ENCODE measurements around the gene IRF2BP2. TPM values are rescaled to one million over a fixed set of nuclear protein-coding genes. Genes with fewer than 3 reads are reported as not detected.

Gene IRF2BP2
- total RNA-seq, 4 donors from 2014 or later, result 71.4 to 107 (median 93.8) TPM

- 50 to 64% methylated on average over 7 of the region's 7 CpGs for WGBS, 2 donors
- H3K9me3 ChIP-seq, result no peaks in the 10 kb centered on the region
- peak overlapping the region in 2 of 4 donors; percentile 32 to 53 for H3K27ac ChIP-seq
- H3K4me3 ChIP-seq, result no peak overlapping the region
- no peaks in the 10 kb centered on the region for H3K36me3 ChIP-seq
- no peaks in the 10 kb centered on the region for H3K27me3 ChIP-seq
- TF ChIP-seq EP300 (IDR thresholded peaks at IDR 0.05) (no peak), CTCF (IDR thresholded peaks at IDR 0.05) (no peak), POLR2A (IDR thresholded peaks at IDR 0.05) (no peak)
- H3K4me1 ChIP-seq, result peaks cover 0 to 17% (median 5%) of the 10 kb centered on the region in 4 donors
- DNase-seq (ENCODE audit: low spot score in 2 of 2), result no peak
Measured at GRCh38 chr1:234572966-234573365, 37.0 kb downstream of the IRF2BP2 start.

DNA sequence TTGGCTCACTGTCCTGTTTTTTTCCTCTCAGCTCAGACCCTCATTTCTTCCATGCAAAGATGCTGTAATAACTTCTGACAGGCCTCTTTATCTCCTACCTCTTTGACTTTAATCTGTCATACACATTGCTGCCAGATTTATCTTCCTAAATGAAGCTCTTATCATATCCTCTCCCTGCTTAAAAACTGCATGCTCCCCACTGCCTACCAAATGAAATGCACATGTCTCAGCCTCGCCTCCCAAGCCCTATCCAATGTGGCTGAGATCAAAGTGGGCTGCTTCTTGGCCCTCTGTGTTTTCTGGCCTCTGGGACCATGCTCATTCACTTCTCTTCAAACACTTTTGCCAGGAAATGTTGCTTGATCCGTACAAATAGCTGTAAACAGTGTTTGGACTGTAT is 38.3 kb downstream of the IRF2BP2 start:
- 59 to 79% methylated on average over 2 of the region's 2 CpGs for WGBS, 2 donors
- H3K9me3 ChIP-seq, result no peaks in the 10 kb centered on the region
- no peak for DNase-seq (ENCODE audit: low spot score in 2 of 2)
- H3K27me3 ChIP-seq, result no peaks in the 10 kb centered on the region
- H3K4me1 ChIP-seq, result peaks cover 0 to 17% (median 5%) of the 10 kb centered on the region in 4 donors
- TF ChIP-seq CTCF (IDR thresholded peaks at IDR 0.05), result no peak
- TF ChIP-seq EP300 (IDR thresholded peaks at IDR 0.05), result no peak
- TF ChIP-seq POLR2A (IDR thresholded peaks at IDR 0.05), result no peak
- no peak overlapping the region for H3K27ac ChIP-seq
- H3K36me3 ChIP-seq, result no peaks in the 10 kb centered on the region
- H3K4me3 ChIP-seq, result no peak overlapping the region

DNA sequence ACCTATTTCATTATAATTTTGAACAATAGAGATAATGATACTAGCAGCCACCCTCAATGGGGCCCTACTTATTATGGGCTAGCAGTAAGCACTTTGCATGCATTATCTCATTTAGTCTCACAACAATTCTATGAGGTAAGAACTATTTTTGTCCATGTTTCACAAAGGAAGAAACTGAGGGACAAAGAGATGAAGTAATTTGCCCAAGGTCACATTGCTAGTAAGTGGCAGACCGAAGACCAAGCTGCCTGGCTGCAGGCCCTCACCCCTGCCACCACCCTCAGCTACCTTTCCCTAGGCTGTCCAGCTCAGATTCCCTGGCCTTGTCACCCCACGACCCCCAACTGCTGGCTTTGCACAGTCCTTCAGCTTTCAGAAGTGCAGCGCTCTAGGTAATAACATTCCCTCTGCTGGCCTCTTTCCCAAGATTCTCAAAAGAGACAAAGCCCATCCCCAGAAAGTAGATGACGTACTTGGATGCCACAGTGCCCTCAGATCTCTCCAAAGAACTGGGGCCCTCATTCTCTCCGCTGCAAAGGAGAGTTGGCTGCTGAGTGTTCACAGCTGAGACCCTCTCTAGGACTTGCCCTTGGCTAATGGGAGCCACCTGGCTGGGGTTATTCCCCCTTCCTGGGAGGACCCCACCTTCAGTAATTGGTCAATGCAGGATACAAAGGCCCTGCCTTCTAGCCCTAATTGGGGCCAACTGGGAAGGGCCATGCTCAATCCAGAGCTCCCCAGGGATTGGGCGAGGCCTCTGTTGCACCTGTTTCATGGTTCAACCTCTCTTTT is 39.5 kb downstream of the IRF2BP2 start:
- peaks cover 0 to 17% (median 5%) of the 10 kb centered on the region in 4 donors for H3K4me1 ChIP-seq
- TF ChIP-seq EP300 (IDR thresholded peaks at IDR 0.05), result no peak
- TF ChIP-seq POLR2A (IDR thresholded peaks at IDR 0.05), result no peak
- no peak for TF ChIP-seq CTCF (IDR thresholded peaks at IDR 0.05)
- DNase-seq (ENCODE audit: low spot score in 2 of 2), result no peak
- no peaks in the 10 kb centered on the region for H3K9me3 ChIP-seq
- no peak overlapping the region for H3K27ac ChIP-seq
- H3K36me3 ChIP-seq, result no peaks in the 10 kb centered on the region
- H3K4me3 ChIP-seq, result no peak overlapping the region
- 79 to 85% methylated on average over 6 of the region's 6 CpGs for WGBS, 2 donors
- no peaks in the 10 kb centered on the region for H3K27me3 ChIP-seq

DNA sequence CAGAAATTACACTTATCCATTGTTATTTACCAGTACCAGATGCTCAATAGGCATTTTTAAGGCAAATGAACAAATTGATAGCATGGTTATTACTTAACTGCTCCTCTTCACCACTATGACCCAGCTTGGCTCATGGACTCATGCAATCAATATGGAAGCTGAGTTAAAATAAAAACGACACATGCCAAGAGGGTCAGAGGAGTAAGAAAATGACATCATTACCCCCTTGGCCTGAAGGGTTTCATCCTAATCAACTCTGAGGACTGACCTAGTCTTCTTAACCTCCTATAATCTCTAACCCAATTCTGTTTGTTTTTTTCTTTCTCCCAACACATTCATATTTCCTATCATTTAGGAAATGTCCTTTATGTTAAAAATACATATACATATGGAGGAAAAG is 41.6 kb downstream of the IRF2BP2 start:
- TF ChIP-seq CTCF (IDR thresholded peaks at IDR 0.05), result no peak
- no peak for TF ChIP-seq POLR2A (IDR thresholded peaks at IDR 0.05)
- no peak for TF ChIP-seq EP300 (IDR thresholded peaks at IDR 0.05)
- Histone ChIP-seq H3K36me3 (no peaks in the 10 kb centered on the region), H3K4me1 (peaks cover 0 to 10% (median 4%) of the 10 kb centered on the region in 4 donors), H3K27ac (no peak overlapping the region), H3K9me3 (no peaks in the 10 kb centered on the region), H3K27me3 (no peaks in the 10 kb centered on the region), H3K4me3 (no peak overlapping the region)
- 57 to 71% methylated on average over 1 of the region's 1 CpG for WGBS, 2 donors
- no peak for DNase-seq (ENCODE audit: low spot score in 2 of 2)

DNA sequence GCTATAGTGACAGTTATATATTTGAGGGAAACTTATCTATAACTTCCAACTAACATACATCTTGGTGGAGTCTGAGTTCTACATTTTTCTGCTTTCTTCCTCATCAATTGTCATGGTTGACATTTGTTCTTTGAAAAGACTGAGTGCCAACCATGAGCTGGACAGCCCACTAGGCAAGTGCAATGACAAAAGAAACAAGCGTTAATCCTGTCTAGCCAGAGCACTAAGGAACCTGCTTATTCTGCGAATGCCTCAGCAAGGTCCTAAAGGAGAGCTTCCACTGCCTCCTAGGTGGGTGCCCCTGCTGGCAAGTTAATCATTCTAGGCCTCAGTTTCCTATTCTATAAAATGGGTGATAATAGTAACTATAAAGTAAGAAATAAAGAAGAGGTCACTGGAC is 44.8 kb downstream of the IRF2BP2 start:
- TF ChIP-seq CTCF (IDR thresholded peaks at IDR 0.05) (no peak), POLR2A (IDR thresholded peaks at IDR 0.05) (no peak), EP300 (IDR thresholded peaks at IDR 0.05) (no peak)
- Histone ChIP-seq H3K27me3 (no peaks in the 10 kb centered on the region), H3K4me1 (peaks cover 0 to 12% (median 0%) of the 10 kb centered on the region in 4 donors), H3K36me3 (no peaks in the 10 kb centered on the region), H3K4me3 (no peak overlapping the region), H3K9me3 (no peaks in the 10 kb centered on the region), H3K27ac (no peak overlapping the region)
- DNase-seq (ENCODE audit: low spot score in 2 of 2), result no peak
- 95 to 97% methylated on average over 2 of the region's 2 CpGs for WGBS, 2 donors

All from tibial nerve (tissue), 4 donors.